HG03135 (cell line): Measurements from ENCODE around the gene BTBD9.
"Not testable (repeated sequence)": the region's sequence is repeated elsewhere in the genome, so short reads cannot be mapped to it uniquely, and the experiment has no call there.

ENCODE experiments used
- ATAC-seq: cut with Tn5 transposase; IDR thresholded peaks from one replicate; pipeline ENCODE4 v1.9.1; 2021; ENCODE audit warnings: mild to moderate bottlenecking, moderate library complexity; ENCODE audit not compliant: unreplicated experiment

The BTBD9 gene

GRCh38 chr6:38650207-38650752, 10.6 kb upstream of the BTBD9 start:
- no peak for ATAC-seq

GRCh38 chr6:38649744-38650143, 10.0 kb upstream of the BTBD9 start:
- no peak for ATAC-seq

- ATAC-seq = no peak
Observed at GRCh38 chr6:38648629-38649028, 8.9 kb upstream of the BTBD9 start.

- ATAC-seq = no peak
Observed at GRCh38 chr6:38646166-38646878, 6.6 kb upstream of the BTBD9 start.

- no peak for ATAC-seq
Observed at GRCh38 chr6:38644951-38645350, 5.2 kb upstream of the BTBD9 start.

- no peak for ATAC-seq
Observed at GRCh38 chr6:38640216-38640909, 634 bp upstream of the BTBD9 start.

DNA sequence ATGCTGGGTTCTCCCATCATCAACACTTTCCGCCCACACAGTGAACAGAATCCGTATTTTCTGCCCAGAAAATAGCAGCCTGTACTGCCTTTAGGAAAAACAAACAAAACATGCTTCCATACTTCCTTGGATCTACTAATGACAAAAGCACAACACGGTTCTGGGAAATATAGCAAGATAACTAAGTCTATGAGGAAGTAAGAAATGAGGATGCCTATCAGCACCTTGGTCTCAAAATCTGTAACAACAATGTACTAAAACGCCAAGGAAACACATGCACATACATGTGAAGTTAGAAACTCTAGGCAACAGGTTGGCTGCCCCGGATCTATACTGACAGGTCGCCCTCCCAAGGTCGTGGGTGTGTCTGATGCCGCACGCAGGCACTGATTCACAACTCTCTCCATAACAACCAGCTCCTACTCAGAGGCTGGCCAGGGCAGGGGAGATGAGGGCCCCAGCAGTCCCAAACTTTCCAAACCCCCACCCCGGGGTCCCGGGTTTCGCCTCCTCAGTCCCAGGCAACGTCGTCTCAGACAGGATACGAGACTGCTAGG, 710 bp downstream of the BTBD9 start:
- ATAC-seq = peak; percentile 24

- ATAC-seq = no peak
Observed at GRCh38 chr6:38637756-38638155, 2.0 kb downstream of the BTBD9 start.

DNA sequence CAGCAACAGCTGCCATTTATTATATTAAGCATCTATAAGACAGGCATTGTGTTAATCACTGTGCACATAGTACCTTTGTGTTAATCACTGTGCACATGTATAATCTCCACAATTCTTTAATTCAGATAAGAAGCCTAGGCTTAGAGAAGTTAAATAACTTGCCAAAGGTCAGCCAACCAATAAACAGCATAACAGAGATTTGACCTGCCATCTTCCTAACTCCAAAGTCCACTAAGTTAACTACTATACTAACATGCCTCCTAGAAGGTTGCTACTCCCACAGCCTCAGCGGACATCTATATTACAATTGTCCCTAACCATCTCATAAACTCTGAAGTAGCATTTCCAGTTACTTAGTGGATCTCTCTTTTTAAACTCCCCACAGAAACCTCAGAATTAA, 3.7 kb downstream of the BTBD9 start:
- no peak for ATAC-seq

DNA sequence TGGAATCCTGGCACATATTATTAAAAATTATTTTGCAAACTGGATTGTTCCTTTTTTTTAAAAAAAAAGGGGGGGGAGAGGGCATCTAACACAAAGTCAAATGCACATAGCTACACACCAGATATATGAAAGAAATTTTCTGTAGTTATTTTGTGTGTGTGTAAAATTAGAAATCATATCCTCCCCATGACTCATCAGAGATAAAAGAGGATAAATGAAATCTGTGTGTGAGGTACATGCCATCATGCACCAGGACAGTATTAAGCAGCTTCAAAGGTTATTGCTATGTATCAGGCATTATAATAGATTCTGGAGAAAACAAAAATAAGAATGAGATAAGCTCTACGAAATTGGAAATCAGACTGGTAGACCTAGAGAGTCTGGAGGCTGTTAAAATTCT, 5.2 kb downstream of the BTBD9 start:
- no peak for ATAC-seq

DNA sequence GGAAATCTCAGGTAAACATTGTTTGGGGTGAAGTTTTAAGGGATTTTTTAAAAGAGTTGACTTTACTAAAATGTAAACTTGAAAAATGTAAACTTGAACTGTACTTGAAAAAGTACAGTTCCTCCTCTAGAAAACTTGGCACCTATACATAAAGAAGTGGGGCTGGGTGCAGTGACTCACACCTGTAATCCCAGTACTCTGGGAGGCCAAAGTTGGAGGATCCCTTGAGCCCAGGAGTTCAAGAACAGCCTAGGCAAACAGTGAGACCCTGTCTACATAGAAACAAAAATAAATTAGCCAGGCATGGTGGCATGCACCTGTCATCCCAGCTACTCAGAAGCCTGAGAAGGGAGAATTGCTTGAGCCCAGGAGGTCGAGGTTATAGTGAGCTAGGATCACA, 7.2 kb downstream of the BTBD9 start:
- no peak for ATAC-seq

GRCh38 chr6:38631186-38631783, 8.4 kb downstream of the BTBD9 start:
- ATAC-seq = no peak

DNA sequence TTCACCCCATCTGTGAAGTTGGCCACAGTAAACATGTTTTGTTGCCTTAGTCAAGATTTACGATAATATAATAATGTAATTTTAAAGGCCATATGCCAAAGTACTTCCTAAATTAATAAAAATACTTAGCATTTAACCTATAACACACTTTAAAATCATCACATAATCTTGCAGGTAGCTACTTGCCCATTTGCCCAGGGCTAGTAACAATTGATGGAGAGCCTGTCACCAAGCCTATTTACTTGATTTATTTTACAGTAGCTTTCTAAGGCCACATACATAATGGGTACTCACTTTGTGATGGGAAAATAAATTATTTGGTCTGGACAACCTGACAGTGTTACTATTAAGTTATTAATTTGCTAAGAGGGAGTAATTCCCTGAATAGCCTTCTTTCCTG, 14.5 kb downstream of the BTBD9 start:
- no peak for ATAC-seq

- ATAC-seq = not testable (repeated sequence)
Observed at GRCh38 chr6:38619342-38619741, 20.4 kb downstream of the BTBD9 start.

DNA sequence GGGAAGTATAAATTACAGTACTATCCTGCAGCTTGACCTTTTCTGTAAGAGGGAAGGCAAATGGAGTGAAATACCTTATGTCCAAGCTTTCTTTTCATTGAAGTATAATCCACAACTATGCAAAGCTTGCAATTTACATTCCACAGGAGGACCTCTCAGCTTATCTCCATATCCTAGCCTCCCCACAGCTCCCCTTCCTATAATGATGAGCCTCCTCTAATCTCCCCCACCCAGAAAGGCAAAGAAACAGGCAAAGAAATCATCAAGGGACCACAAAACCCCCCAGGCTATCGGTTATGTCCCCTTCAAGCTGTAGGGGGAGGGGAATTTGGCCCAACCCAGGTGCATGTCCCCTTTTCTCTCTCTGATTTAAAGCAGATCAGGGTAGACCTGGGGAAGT, 21.4 kb downstream of the BTBD9 start:
- not testable (repeated sequence) for ATAC-seq

GRCh38 chr6:38617856-38618255, 21.9 kb downstream of the BTBD9 start:
- no peak for ATAC-seq

DNA sequence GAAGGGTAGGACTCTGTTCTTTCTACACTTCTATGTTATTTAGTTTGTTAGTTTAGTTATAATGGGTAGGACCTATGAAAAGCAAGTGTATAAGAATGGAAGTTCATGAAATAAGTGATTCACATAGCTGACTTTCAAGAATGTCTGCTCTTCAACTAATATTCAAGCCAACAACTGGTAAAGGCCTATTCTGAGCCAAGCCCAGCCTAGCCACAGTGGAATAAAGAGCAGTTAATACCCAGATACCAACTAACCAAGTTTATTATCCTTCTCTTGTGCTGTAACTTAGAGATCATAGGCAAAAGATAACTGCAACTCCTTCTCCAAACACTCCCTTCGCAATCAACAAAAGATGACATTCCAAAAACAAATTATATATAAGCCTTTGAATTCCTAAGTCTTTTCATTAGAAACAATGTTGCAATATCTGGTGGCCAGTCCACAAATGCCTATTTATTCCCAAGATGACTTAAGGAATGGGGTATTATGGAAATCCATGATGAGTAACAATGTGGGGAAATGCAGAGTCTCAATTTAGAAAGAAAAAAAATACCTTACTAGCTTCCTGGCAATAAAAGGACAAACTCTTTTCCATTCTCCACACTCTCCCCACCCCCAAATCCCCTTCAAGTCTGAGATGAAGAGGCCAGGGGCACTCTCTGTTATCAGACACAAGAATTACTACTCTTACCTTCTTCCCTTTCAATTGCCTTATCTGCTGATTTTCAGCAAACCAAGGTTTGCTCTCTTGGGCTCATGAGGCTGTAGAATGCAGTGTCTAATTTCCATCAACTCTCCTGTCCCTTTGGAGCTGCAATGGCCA, 27.4 kb downstream of the BTBD9 start:
- no peak for ATAC-seq

- ATAC-seq = no peak
Observed at GRCh38 chr6:38610050-38610625, 29.6 kb downstream of the BTBD9 start.

DNA sequence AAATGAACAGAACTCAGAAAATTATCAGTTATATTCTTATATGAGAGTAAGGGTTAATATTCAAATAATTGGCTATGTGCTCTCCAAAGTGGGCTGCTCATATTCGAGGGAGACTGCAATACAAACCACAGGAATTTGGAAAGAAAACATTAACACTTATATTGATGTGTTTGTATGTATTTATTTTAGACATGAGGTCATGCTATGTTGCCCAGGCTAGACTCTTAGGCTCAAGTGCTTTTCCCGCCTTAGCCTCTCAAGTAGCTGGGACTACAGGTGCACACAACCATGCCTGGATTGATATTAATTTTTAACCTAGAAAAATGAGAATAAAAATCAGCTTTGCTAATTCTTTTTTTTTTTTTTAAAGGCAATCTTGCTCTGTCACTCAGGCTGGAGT, 35.0 kb downstream of the BTBD9 start:
- no peak for ATAC-seq

GRCh38 chr6:38603966-38604365, 35.8 kb downstream of the BTBD9 start:
- ATAC-seq = no peak
